ENCODE data around the gene AMPD1. TPM values are rescaled to one million over a fixed set of nuclear protein-coding genes. Genes with fewer than 3 reads are reported as not detected.

The AMPD1 gene
- total RNA-seq, 2 experiments from 2014 or later, result not detected

DNA sequence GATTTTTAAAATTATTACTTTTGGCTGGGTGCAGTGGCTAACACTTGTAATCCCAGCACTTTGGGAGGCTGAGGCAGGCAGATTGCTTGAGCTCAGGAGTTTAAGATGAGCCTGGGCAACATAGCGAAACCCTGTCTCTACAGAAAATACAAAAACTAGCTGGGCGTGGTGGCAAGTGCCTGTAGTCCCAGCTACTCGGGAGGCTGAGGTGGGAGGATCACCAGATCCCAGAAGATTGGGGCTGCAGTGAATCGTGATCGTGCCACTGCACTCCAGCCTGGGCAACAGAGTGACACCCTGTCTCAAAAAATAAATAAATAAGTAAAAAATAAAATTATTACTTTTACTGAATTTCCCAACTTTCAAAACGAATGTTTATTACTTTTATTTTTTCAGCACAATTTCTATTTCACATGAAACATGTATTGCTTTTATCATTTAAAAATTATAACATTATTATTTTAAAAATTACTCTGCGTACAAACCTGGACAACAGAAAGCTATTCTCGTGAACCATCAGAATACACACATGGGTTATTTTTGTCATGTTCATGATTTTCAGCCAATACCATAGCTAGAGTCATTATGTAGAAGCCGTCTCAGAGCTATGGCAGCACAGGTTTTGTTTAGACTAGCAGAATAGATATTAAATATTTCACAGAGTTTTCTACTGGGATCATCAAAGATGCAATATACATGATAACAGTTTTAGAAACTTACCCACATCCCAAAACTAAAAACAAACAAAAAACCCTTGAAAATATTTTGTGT, 621 bp downstream of the AMPD1 start:
- no peak for ATAC-seq
- DNase-seq, result no peak
- no peak overlapping the region for H3K27ac Mint-ChIP-seq
- H3K36me3 Mint-ChIP-seq (ENCODE audit: low read depth), result no peaks in the 10 kb centered on the region
- ChIA-PET POLR2A (interaction anchor here (1.1 kb wide), 1 partner anchor 86 kb away, joined by 4 read pairs; the partner anchor contains the start of gene SIKE1), CTCF (interaction anchor here (0.5 to 1.6 kb wide), 4 partner anchors 9 to 925 kb away, joined by 3 to 5 read pairs (median 3); no protein-coding TSS in a partner anchor)
- H3K4me1 Mint-ChIP-seq (ENCODE audit: low read depth), result no peaks in the 10 kb centered on the region
- H3K9me3 Mint-ChIP-seq (ENCODE audit: insufficient read depth), result no peaks in the 10 kb centered on the region
- H3K27me3 Mint-ChIP-seq (ENCODE audit: low read depth), result peaks cover 12% of the 10 kb centered on the region
- H3K4me3 Mint-ChIP-seq, result no peak overlapping the region

DNA sequence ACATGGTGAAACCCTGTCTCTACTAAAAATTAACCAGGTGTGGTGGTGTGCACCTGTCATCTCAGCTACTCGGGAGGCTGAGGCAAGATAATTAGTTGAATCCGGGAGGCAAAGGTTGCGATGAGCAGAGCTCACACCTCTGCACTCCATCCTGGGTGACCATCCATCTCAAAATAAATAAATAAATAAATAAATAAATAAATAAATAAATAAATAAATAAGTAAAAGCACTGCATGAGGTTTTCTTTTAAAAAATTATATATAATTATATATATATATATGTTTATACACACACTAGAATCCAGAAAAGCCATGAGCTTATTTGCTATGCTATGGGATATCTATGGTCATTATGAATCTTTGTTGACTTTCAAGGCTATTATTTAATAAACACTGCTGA, 2.4 kb downstream of the AMPD1 start:
- ATAC-seq (no peak), DNase-seq (no peak)
- Mint-ChIP-seq H3K4me3 (no peak overlapping the region), H3K9me3 (ENCODE audit: insufficient read depth) (no peaks in the 10 kb centered on the region), H3K4me1 (ENCODE audit: low read depth) (no peaks in the 10 kb centered on the region), H3K27me3 (ENCODE audit: low read depth) (peaks cover 21% of the 10 kb centered on the region), H3K27ac (no peak overlapping the region), H3K36me3 (ENCODE audit: low read depth) (no peaks in the 10 kb centered on the region)
- ChIA-PET CTCF (no interaction called here), POLR2A (no interaction called here)

- no peak for ATAC-seq
- ChIA-PET CTCF (no interaction called here), POLR2A (no interaction called here)
- Mint-ChIP-seq H3K9me3 (ENCODE audit: insufficient read depth) (no peaks in the 10 kb centered on the region), H3K27me3 (ENCODE audit: low read depth) (peaks cover 33% of the 10 kb centered on the region), H3K27ac (no peak overlapping the region), H3K4me1 (ENCODE audit: low read depth) (no peaks in the 10 kb centered on the region), H3K4me3 (no peak overlapping the region), H3K36me3 (ENCODE audit: low read depth) (no peaks in the 10 kb centered on the region)
- no peak for DNase-seq
These were observed 4.3 kb downstream of the AMPD1 start for GRCh38 chr1:114691061-114691460.

GRCh38 chr1:114690148-114690547, 5.2 kb downstream of the AMPD1 start:
- no peak overlapping the region for H3K27ac Mint-ChIP-seq
- no peaks in the 10 kb centered on the region for H3K36me3 Mint-ChIP-seq (ENCODE audit: low read depth)
- ChIA-PET CTCF (no interaction called here), POLR2A (no interaction called here)
- no peaks in the 10 kb centered on the region for H3K4me1 Mint-ChIP-seq (ENCODE audit: low read depth)
- ATAC-seq (no peak), DNase-seq (no peak)
- no peak overlapping the region for H3K4me3 Mint-ChIP-seq
- peaks cover 34% of the 10 kb centered on the region for H3K27me3 Mint-ChIP-seq (ENCODE audit: low read depth)
- H3K9me3 Mint-ChIP-seq (ENCODE audit: insufficient read depth), result no peaks in the 10 kb centered on the region

DNA sequence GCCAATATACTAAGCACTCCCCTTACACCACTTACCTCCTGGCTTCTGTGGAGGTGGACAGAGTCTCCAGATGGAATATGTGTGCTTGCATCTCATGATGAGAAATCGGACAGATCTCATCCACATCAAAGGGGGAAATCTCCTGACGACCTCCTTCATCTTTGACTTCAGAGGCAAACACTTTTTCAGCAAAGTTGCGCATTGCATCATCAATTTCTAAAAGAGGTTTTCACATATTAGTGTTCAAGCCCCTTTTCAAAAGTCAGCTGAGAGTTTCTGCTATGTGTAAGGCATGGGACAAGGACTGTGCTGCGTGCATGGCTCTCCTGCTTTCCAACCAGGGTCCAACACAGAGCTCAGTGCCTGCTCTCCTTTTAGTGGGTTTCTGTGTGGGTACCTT, 6.8 kb downstream of the AMPD1 start:
- no peak for ATAC-seq
- DNase-seq, result no peak
- ChIA-PET POLR2A (no interaction called here), CTCF (no interaction called here)
- H3K9me3 Mint-ChIP-seq (ENCODE audit: insufficient read depth), result no peaks in the 10 kb centered on the region
- peaks cover 41% of the 10 kb centered on the region for H3K27me3 Mint-ChIP-seq (ENCODE audit: low read depth)
- H3K27ac Mint-ChIP-seq, result no peak overlapping the region
- no peak overlapping the region for H3K4me3 Mint-ChIP-seq
- no peaks in the 10 kb centered on the region for H3K36me3 Mint-ChIP-seq (ENCODE audit: low read depth)
- no peaks in the 10 kb centered on the region for H3K4me1 Mint-ChIP-seq (ENCODE audit: low read depth)

- ChIA-PET POLR2A (no interaction called here), CTCF (no interaction called here)
- H3K9me3 Mint-ChIP-seq (ENCODE audit: insufficient read depth), result no peaks in the 10 kb centered on the region
- no peak overlapping the region for H3K4me3 Mint-ChIP-seq
- H3K4me1 Mint-ChIP-seq (ENCODE audit: low read depth), result no peaks in the 10 kb centered on the region
- no peak for DNase-seq
- H3K27ac Mint-ChIP-seq, result no peak overlapping the region
- H3K36me3 Mint-ChIP-seq (ENCODE audit: low read depth), result no peaks in the 10 kb centered on the region
- ATAC-seq, result no peak
- H3K27me3 Mint-ChIP-seq (ENCODE audit: low read depth), result peaks cover 44% of the 10 kb centered on the region
These were observed 9.5 kb downstream of the AMPD1 start for GRCh38 chr1:114685851-114686250.

DNA sequence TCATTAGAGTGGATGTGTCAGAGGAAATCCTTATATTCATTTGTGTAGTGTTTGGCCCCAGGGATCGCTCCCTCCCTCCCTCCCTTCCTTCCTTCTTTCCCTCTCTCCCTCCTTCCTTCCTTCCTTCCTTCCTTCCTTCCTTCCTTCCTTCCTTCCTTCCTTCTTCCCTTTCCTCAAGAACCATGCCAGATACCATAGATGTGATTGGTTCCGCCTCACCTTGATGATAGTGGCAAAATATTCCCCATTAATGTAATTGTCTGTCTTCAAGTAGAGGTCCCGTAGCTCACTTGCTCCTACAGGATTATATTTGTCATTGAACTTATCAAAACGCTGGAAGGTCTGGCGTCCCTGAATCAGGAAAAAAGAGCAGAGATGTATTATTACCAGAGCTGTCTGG, 17.7 kb downstream of the AMPD1 start:
- no peaks in the 10 kb centered on the region for H3K9me3 Mint-ChIP-seq (ENCODE audit: insufficient read depth)
- no peak overlapping the region for H3K27ac Mint-ChIP-seq
- ChIA-PET CTCF (no interaction called here), POLR2A (no interaction called here)
- ATAC-seq (no peak), DNase-seq (no peak)
- H3K4me1 Mint-ChIP-seq (ENCODE audit: low read depth), result no peaks in the 10 kb centered on the region
- H3K27me3 Mint-ChIP-seq (ENCODE audit: low read depth), result peaks cover 39% of the 10 kb centered on the region
- H3K36me3 Mint-ChIP-seq (ENCODE audit: low read depth), result no peaks in the 10 kb centered on the region
- H3K4me3 Mint-ChIP-seq, result no peak overlapping the region

DNA sequence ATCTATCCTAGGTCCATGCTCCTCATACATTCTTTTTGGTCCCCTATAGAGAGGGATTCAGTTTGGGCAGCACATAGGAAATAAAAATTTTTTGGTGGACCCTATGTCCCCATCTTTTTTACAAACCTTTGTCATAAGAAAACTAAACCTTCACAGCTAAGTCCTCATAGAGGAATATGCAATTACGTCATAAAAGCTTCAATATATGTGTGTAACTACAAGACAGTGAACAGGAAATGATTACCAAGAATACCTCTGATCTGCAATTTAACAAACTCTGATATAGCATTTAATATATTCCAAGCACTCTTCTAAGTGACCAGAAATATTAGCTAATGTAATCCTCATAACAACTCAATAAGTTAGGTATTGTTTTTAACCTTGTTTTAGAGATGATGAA, 19.2 kb downstream of the AMPD1 start:
- ChIA-PET CTCF (no interaction called here), POLR2A (no interaction called here)
- ATAC-seq (no peak), DNase-seq (no peak)
- no peaks in the 10 kb centered on the region for H3K36me3 Mint-ChIP-seq (ENCODE audit: low read depth)
- H3K9me3 Mint-ChIP-seq (ENCODE audit: insufficient read depth), result no peaks in the 10 kb centered on the region
- H3K4me1 Mint-ChIP-seq (ENCODE audit: low read depth), result no peaks in the 10 kb centered on the region
- no peak overlapping the region for H3K4me3 Mint-ChIP-seq
- H3K27me3 Mint-ChIP-seq (ENCODE audit: low read depth), result peaks cover 42% of the 10 kb centered on the region
- no peak overlapping the region for H3K27ac Mint-ChIP-seq

- DNase-seq, result no peak
- no peak for ATAC-seq
- Mint-ChIP-seq H3K4me1 (ENCODE audit: low read depth) (peaks cover 13% of the 10 kb centered on the region), H3K27me3 (ENCODE audit: low read depth) (peaks cover 21% of the 10 kb centered on the region), H3K9me3 (ENCODE audit: insufficient read depth) (no peaks in the 10 kb centered on the region), H3K36me3 (ENCODE audit: low read depth) (no peaks in the 10 kb centered on the region), H3K4me3 (no peak overlapping the region), H3K27ac (no peak overlapping the region)
- ChIA-PET POLR2A (no interaction called here), CTCF (interaction anchor here (0.8 to 2.7 kb wide), 9 partner anchors 9 to 693 kb away, joined by 3 to 14 read pairs (median 5); partner anchors contain the start of gene NRAS)
These were observed 23.4 kb downstream of the AMPD1 start for GRCh38 chr1:114671939-114672275.

GRCh38 chr1:114671011-114671938, 24.1 kb downstream of the AMPD1 start:
- POLR2A ChIA-PET, result no interaction called here
- Mint-ChIP-seq H3K4me3 (no peak overlapping the region), H3K27ac (no peak overlapping the region), H3K4me1 (ENCODE audit: low read depth) (peaks cover 13% of the 10 kb centered on the region), H3K27me3 (ENCODE audit: low read depth) (peaks cover 19% of the 10 kb centered on the region), H3K9me3 (ENCODE audit: insufficient read depth) (no peaks in the 10 kb centered on the region), H3K36me3 (ENCODE audit: low read depth) (no peaks in the 10 kb centered on the region)
- CTCF ChIA-PET, result interaction anchor here (0.7 to 2.7 kb wide), 11 partner anchors 9 to 694 kb away, joined by 3 to 14 read pairs (median 4); partner anchors contain the start of gene NRAS
- DNase-seq, result no peak
- no peak for ATAC-seq

- H3K27me3 Mint-ChIP-seq (ENCODE audit: low read depth), result peaks cover 19% of the 10 kb centered on the region
- DNase-seq (peak; percentile 90), ATAC-seq (peak; percentile 99)
- no peaks in the 10 kb centered on the region for H3K9me3 Mint-ChIP-seq (ENCODE audit: insufficient read depth)
- peak overlapping the region; percentile 91 for H3K4me3 Mint-ChIP-seq
- no peaks in the 10 kb centered on the region for H3K36me3 Mint-ChIP-seq (ENCODE audit: low read depth)
- ChIA-PET CTCF (interaction anchor here (0.7 to 2.9 kb wide), 10 partner anchors 45 to 693 kb away, joined by 3 to 23 read pairs (median 4); partner anchors contain the start of genes CSDE1 and NRAS), POLR2A (interaction anchor here (1.3 kb wide), 1 partner anchor 90 kb away, joined by 3 read pairs; no protein-coding TSS in a partner anchor)
- H3K4me1 Mint-ChIP-seq (ENCODE audit: low read depth), result peaks cover 13% of the 10 kb centered on the region
- peak overlapping the region; percentile 77 for H3K27ac Mint-ChIP-seq
These were observed 25.0 kb downstream of the AMPD1 start for GRCh38 chr1:114670083-114671010.
